K562 (cell line): ENCODE measurements around the gene PRIM1. TPM values are rescaled to one million over a fixed set of nuclear protein-coding genes. Genes with fewer than 3 reads are reported as not detected.

Experiments
- ATAC-seq: fragments of 200-7000 bp; cut with Tn5 transposase; 3 replicates; pipeline ENCODE4 v1.9.1; 2020; ENCODE audit warnings: moderate library complexity
- BruUV-seq: library from RNA; stranded (reverse); fragments of 400-500 nt; replicated peaks from 2 replicates; lab custom pipeline; 2021; lab: Mats Ljungman, UMichigan
- CTCF ChIA-PET: fragments of 300-600 bp; formaldehyde crosslinking; extraction: SDS; loops from one replicate; lab custom pipeline; 2021; ENCODE audit warnings: low intra/inter-chr PET ratio; lab: Yijun Ruan, JAX
- POLR2A ChIA-PET: fragments of 300-600, 350-650 bp; sonication (Branson Sonifier 250); formaldehyde crosslinking; extraction: SDS; loops from one replicate; lab custom pipeline; 2021; ENCODE audit warnings: antibody characterized with exemption, inconsistent platforms; lab: Yijun Ruan, JAX
- DNase-seq, 4 experiments: peaks; one replicate each; pipeline versions ENCODE4 v3.0.0 to v3.0.0-alpha.2; 2011 to 2018; ENCODE audit warnings: low spot score in 3 of 4, mixed read lengths in 3 of 4; ENCODE audit errors: extremely low read depth in 1 of 4
- FAIRE-seq: peaks from 2 replicates; lab custom pipeline; 2011; peaks lifted over from hg19 to GRCh38; lab: Jason Lieb, UNC
- H2AFZ ChIP-seq: 2 replicates; pipeline ENCODE4 v1.6.0; 2011; ENCODE audit warnings: low read depth, low read length, control low read depth, inconsistent platforms
- H3K27ac ChIP-seq: fragments of 200-600 bp; 3 replicates; pipeline ENCODE4 v1.8.0; 2011; ENCODE audit warnings: low read depth, mild to moderate bottlenecking, control low read depth, inconsistent platforms, low read length, moderate library complexity, mixed read lengths; ENCODE audit errors: extremely low read depth
- H3K27me3 ChIP-seq, 2 experiments: fragments of 300-600 bp in 1 of 2; 2 replicates in 1 of 2; 3 replicates in 1 of 2; pipeline versions ENCODE4 v1.6.0 to v1.8.0; 2011; ENCODE audit warnings: inconsistent platforms in 2 of 2, low read length in 2 of 2, mild to moderate bottlenecking in 1 of 2, mixed read lengths in 1 of 2, moderate library complexity in 1 of 2; ENCODE audit not compliant: control insufficient read depth in 2 of 2, insufficient read depth in 2 of 2
- H3K36me3 ChIP-seq: fragments of 300-600 bp; 3 replicates; pipeline ENCODE4 v1.8.0; 2011; ENCODE audit warnings: mild to moderate bottlenecking, low read length, inconsistent platforms; ENCODE audit not compliant: control insufficient read depth, insufficient read depth
- H3K4me1 ChIP-seq, 2 experiments: fragments of 200-600 bp in 1 of 2; replicated peaks in 1 of 2; 2 replicates in 1 of 2; 3 replicates in 1 of 2; pipeline versions ENCODE4 v1.5.1 to v1.8.0; 2011; ENCODE audit warnings: inconsistent platforms in 2 of 2, low read length in 2 of 2, mild to moderate bottlenecking in 1 of 2, mixed read lengths in 1 of 2, moderate library complexity in 1 of 2; ENCODE audit not compliant: control insufficient read depth in 2 of 2, insufficient read depth in 2 of 2
- H3K4me2 ChIP-seq: 2 replicates; pipeline ENCODE4 v1.6.1; 2011; ENCODE audit warnings: low read length, control low read depth, inconsistent platforms, mixed read lengths; ENCODE audit not compliant: insufficient read depth
- H3K4me3 ChIP-seq: fragments of 200-600 bp; sonication (generic), shearing (Covaris generic); 2 replicates; pipeline ENCODE4 v1.5.1; 2016; ENCODE audit warnings: control low read depth, inconsistent platforms
- H3K79me2 ChIP-seq: fragments of 200-600 bp; 3 replicates; pipeline ENCODE4 v1.8.0; 2011; ENCODE audit warnings: low read length, inconsistent platforms; ENCODE audit not compliant: control insufficient read depth, insufficient read depth
- H3K9ac ChIP-seq, 2 experiments: 2 replicates each; pipeline versions ENCODE4 v1.6.0 to v1.6.1; 2011; ENCODE audit warnings: low read depth in 2 of 2, low read length in 2 of 2, control low read depth in 1 of 2, inconsistent platforms in 1 of 2, mild to moderate bottlenecking in 1 of 2, mixed read lengths in 1 of 2; ENCODE audit not compliant: insufficient read depth in 1 of 2
- H3K9me1 ChIP-seq: one replicate; pipeline ENCODE4 v1.6.0; 2011; ENCODE audit warnings: inconsistent platforms, mild to moderate bottlenecking, low read length, moderate library complexity; ENCODE audit not compliant: control insufficient read depth, insufficient read depth
- H3K9me3 ChIP-seq: replicated peaks from 2 replicates; pipeline ENCODE4 v1.5.1; 2011; ENCODE audit warnings: low read depth, low read length, inconsistent platforms; ENCODE audit not compliant: control insufficient read depth, insufficient read depth
- H4K20me1 ChIP-seq: replicated peaks from 2 replicates; pipeline ENCODE4 v1.6.1; 2011; ENCODE audit warnings: low read length, inconsistent platforms, mixed read lengths; ENCODE audit not compliant: control insufficient read depth, insufficient read depth
- CEBPB ChIP-seq: fragments of 450-650 bp; IDR thresholded peaks from 2 replicates; pipeline ENCODE4 v1.6.1; 2016; ENCODE audit warnings: missing genetic modification characterization, missing compliant biosample characterization
- CEBPG ChIP-seq, 3 experiments: fragments of 200-800 bp in 1 of 3; sonication (Bioruptor generic) in 1 of 3; sonication (generic) in 1 of 3; formaldehyde crosslinking in 1 of 3; IDR thresholded peaks in 2 of 3; conservative IDR thresholded peaks in 1 of 3; 2 replicates each; pipeline versions ENCODE4 v1.6.1 to v1.8.0; 2016 to 2022; ENCODE audit warnings: missing compliant biosample characterization in 2 of 3, missing genetic modification characterization in 2 of 3, mild to moderate bottlenecking in 1 of 3, missing genetic modification reagents in 1 of 3
- CLOCK ChIP-seq: fragments of 250-450 bp; sonication (Bioruptor Pico); IDR thresholded peaks from 2 replicates; pipeline ENCODE4 v1.4.0; 2020; ENCODE audit warnings: mild to moderate bottlenecking, moderate library complexity, borderline replicate concordance
- POLR2H ChIP-seq: IDR thresholded peaks from 2 replicates; pipeline ENCODE4 v1.6.1; 2016; ENCODE audit warnings: missing genetic modification characterization, low read depth, mild to moderate bottlenecking, control low read depth, missing compliant biosample characterization, moderate library complexity
- WGBS: fragments of 100-300 bp; shearing (Covaris generic); methylation state at CpG from one replicate; pipeline ENCODE4 v1.1.6; 2016; ENCODE audit warnings: low coverage, mixed read lengths; ENCODE audit not compliant: insufficient coverage; ENCODE audit errors: missing lambda C conversion rate; 5-methylcytosine and 5-hydroxymethylcytosine counted together
- in situ Hi-C: fragments of 300-500 bp; cut with MboI; formaldehyde crosslinking; loops from 4 replicates; pipeline ENCODE4 v1.15.0; 2018; ENCODE audit warnings: inconsistent platforms, mixed read lengths
- intact Hi-C: fragments of 100-400 bp; cut with micrococcal nuclease; formaldehyde crosslinking; loops from 2 replicates; pipeline ENCODE4 v1.14.2; 2022
- polyA plus RNA-seq, 8 experiments: library from polyadenylated mRNA; depleted of rRNA in 4 of 8; stranded (reverse) in 5 of 8; unstranded in 3 of 8; fragments of >200 nt; fragmentation: Nextera tagmentation in 2 of 8; fragmentation: Illumina TruSeq in 1 of 8; extraction: Ambion mirVana in 2 of 8; extraction: Trizol in 1 of 8; gene quantifications; 2 replicates each; pipeline versions ENCODE4 v1.2.1 to v1.2.3, GENCODE V29; 2011 to 2014; ENCODE audit warnings: inconsistent platforms in 1 of 8, missing spikeins in 1 of 8
- total RNA-seq, 7 experiments: library from RNA; depleted of rRNA in 6 of 7; stranded (reverse); fragments of >200 nt in 6 of 7; fragmentation: Illumina TruSeq in 2 of 7; extraction: Trizol in 2 of 7; gene quantifications; 2 replicates each; pipeline versions ENCODE4 v1.2.1 to v1.2.3, GENCODE V29; 2011 to 2021; ENCODE audit warnings: low replicate concordance in 1 of 7
- TF ChIP-seq, protein P1 (sequence below): sonication (generic); formaldehyde crosslinking; IDR thresholded peaks from 2 replicates; pipeline ENCODE4 v1.8.0; 2022; ENCODE audit warnings: mild to moderate bottlenecking, missing genetic modification reagents

Gene PRIM1
- total and polyA plus RNA-seq, 9 of the 15 experiments (the other 6 are each of a cell fraction or from before 2014, with no cell fraction given): 67.2 to 179 (median 140) TPM

DNA sequence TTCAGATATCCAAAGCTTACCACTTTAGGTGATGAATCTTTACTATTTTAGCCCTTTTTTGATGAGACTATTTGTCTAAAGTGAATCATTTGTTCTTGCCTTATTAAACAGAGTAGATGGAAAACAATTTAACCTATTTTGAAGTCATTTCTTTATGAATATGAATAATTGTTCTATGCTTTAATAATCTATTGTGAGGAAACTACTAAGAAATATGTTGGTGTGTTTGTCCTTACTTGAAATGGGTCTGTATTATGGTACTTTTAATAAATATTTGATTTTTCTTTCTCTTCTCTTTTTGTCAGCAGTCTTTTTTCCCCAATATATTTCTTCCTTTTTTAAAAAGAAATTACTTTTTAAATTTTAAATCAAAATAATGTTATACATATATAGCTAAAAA lies 35.4 kb upstream of the PRIM1 start (continued):
- TF ChIP-seq, protein P1, sequence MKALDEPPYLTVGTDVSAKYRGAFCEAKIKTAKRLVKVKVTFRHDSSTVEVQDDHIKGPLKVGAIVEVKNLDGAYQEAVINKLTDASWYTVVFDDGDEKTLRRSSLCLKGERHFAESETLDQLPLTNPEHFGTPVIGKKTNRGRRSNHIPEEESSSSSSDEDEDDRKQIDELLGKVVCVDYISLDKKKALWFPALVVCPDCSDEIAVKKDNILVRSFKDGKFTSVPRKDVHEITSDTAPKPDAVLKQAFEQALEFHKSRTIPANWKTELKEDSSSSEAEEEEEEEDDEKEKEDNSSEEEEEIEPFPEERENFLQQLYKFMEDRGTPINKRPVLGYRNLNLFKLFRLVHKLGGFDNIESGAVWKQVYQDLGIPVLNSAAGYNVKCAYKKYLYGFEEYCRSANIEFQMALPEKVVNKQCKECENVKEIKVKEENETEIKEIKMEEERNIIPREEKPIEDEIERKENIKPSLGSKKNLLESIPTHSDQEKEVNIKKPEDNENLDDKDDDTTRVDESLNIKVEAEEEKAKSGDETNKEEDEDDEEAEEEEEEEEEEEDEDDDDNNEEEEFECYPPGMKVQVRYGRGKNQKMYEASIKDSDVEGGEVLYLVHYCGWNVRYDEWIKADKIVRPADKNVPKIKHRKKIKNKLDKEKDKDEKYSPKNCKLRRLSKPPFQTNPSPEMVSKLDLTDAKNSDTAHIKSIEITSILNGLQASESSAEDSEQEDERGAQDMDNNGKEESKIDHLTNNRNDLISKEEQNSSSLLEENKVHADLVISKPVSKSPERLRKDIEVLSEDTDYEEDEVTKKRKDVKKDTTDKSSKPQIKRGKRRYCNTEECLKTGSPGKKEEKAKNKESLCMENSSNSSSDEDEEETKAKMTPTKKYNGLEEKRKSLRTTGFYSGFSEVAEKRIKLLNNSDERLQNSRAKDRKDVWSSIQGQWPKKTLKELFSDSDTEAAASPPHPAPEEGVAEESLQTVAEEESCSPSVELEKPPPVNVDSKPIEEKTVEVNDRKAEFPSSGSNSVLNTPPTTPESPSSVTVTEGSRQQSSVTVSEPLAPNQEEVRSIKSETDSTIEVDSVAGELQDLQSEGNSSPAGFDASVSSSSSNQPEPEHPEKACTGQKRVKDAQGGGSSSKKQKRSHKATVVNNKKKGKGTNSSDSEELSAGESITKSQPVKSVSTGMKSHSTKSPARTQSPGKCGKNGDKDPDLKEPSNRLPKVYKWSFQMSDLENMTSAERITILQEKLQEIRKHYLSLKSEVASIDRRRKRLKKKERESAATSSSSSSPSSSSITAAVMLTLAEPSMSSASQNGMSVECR: no peak
- no peak for TF ChIP-seq POLR2H (tag)

DNA sequence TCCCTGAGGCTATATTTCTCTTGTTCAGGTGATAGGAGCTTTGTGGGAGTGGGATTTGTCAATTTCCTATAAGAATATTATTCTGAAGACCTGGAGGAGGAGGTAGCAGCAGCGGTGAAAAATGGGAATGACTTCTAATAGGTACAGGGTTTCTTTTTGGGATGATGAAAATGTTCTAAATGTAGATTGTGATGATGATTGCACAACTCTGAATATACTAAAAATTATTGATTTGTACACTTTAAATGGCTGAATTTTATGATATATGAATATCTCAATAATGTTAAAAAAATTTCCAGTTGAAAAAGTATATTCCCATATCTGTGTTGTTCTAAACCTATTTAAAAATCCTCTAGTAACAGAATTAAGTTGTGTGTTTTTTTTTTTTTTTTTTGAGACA lies 33.8 kb upstream of the PRIM1 start:
- Histone ChIP-seq H3K4me2 (no peak overlapping the region), H3K4me1 (peaks cover 6 to 10% of the 10 kb centered on the region in 2 experiments; a peak in 3 of 5 replicates), H3K36me3 (no peaks in the 10 kb centered on the region), H3K79me2 (no peaks in the 10 kb centered on the region), H3K27me3 (no peaks in the 10 kb centered on the region), H3K4me3 (no peak overlapping the region), H4K20me1 (no peaks in the 10 kb centered on the region), H3K9me3 (no peaks in the 10 kb centered on the region), H2AFZ (no peak overlapping the region), H3K27ac (no peak overlapping the region), H3K9me1 (no peaks in the 10 kb centered on the region), H3K9ac (no peak overlapping the region)
- intact Hi-C loops: no loop called here
- ChIA-PET POLR2A (interaction anchor here (0.9 kb wide), 1 partner anchor 34 kb away, joined by 5 read pairs; the partner anchor contains the start of gene PRIM1), CTCF (no interaction called here)
- FAIRE-seq: no peak
- DNase-seq: no peak
- no TSS peak for BruUV-seq
- ATAC-seq: no peak
- 41% methylated on average over 1 of the region's 1 CpG for WGBS
- TF ChIP-seq CEBPG (CRISPR knock-in tag; IDR thresholded peaks at IDR 0.05) (no peak), CEBPG (tag; conservative IDR thresholded peaks at IDR 0.05 in 1 of 2, IDR thresholded peaks at IDR 0.05 in 1 of 2) (peak in 1 of 2 experiments; percentile 54; a peak in 2 of 4 replicates), CLOCK (CRISPR knock-in tag) (no peak), CEBPB (tag) (peak; percentile 68)
- in situ Hi-C loops: no loop called here
